HepG2 (cell line): ENCODE measurements around the gene COMMD8. TPM values are rescaled to one million over a fixed set of nuclear protein-coding genes. Genes with fewer than 3 reads are reported as not detected.
A peak's percentile ranks its signal among the peaks of the same experiment; 100 is the strongest.

Experiments used
- ATF6 ChIP-seq: sonication (generic); formaldehyde crosslinking; conservative IDR thresholded peaks from 2 replicates; pipeline ENCODE4 v1.4.0; 2020; ENCODE audit warnings: missing genetic modification reagents
- ATF7-NPFF ChIP-seq: sonication (generic); formaldehyde crosslinking; IDR thresholded peaks from 2 replicates; pipeline ENCODE4 v1.8.1; 2023; ENCODE audit warnings: mild to moderate bottlenecking, low read depth, missing genetic modification reagents, moderate library complexity
- ELK4 ChIP-seq: sonication (generic); formaldehyde crosslinking; IDR thresholded peaks from 2 replicates; pipeline ENCODE4 v1.9.0; 2021; ENCODE audit warnings: missing genetic modification reagents, borderline replicate concordance
- LCORL ChIP-seq, 2 experiments: fragments of 450-650 bp in 1 of 2; sonication (generic) in 1 of 2; formaldehyde crosslinking in 1 of 2; IDR thresholded peaks; 2 replicates each; pipeline versions ENCODE4 v1.5.0 to v1.6.1; 2017 to 2020; ENCODE audit warnings: antibody characterized with exemption in 1 of 2, missing genetic modification reagents in 1 of 2
- MED1 ChIP-seq: sonication (generic); formaldehyde crosslinking; IDR thresholded peaks from 2 replicates; pipeline ENCODE4 v1.4.0; 2020; ENCODE audit warnings: missing genetic modification reagents
- MIER3 ChIP-seq: IDR thresholded peaks from 2 replicates; pipeline ENCODE4 v1.6.1; 2016; ENCODE audit warnings: missing compliant biosample characterization, borderline replicate concordance
- MLLT10 ChIP-seq: sonication (generic); formaldehyde crosslinking; IDR thresholded peaks from 2 replicates; pipeline ENCODE4 v1.4.0; 2020; ENCODE audit warnings: missing genetic modification reagents
- MYPOP ChIP-seq: sonication (generic); formaldehyde crosslinking; IDR thresholded peaks from 2 replicates; pipeline ENCODE4 v1.8.1; 2023; ENCODE audit warnings: mild to moderate bottlenecking, moderate library complexity, missing genetic modification reagents
- SIN3B ChIP-seq: fragments of 150-350 bp; IDR thresholded peaks from 2 replicates; pipeline ENCODE4 v1.6.1; 2014; ENCODE audit warnings: low read length
- ZBTB26 ChIP-seq: IDR thresholded peaks from 2 replicates; pipeline ENCODE4 v1.6.1; 2016; ENCODE audit warnings: missing compliant biosample characterization, missing genetic modification reagents, borderline replicate concordance
- ZNF280D ChIP-seq: sonication (generic); formaldehyde crosslinking; IDR thresholded peaks from 2 replicates; pipeline ENCODE4 v1.5.1; 2020; ENCODE audit warnings: mild to moderate bottlenecking, missing genetic modification reagents
- ZNF687 ChIP-seq: sonication (generic); formaldehyde crosslinking; IDR thresholded peaks from 2 replicates; pipeline ENCODE4 v1.5.1; 2020; ENCODE audit warnings: mild to moderate bottlenecking, missing genetic modification reagents, moderate library complexity
- ZNF761 ChIP-seq: sonication (generic); formaldehyde crosslinking; conservative IDR thresholded peaks from 2 replicates; pipeline ENCODE4 v1.4.0; 2020; ENCODE audit warnings: mild to moderate bottlenecking, missing genetic modification reagents
- polyA plus RNA-seq, 8 experiments: library from polyadenylated mRNA; depleted of rRNA in 3 of 8; stranded (reverse) in 7 of 8; unstranded in 1 of 8; fragments of >200 nt; fragmentation: Illumina TruSeq in 4 of 8; extraction: Trizol in 4 of 8; gene quantifications; 2 replicates each; pipeline versions ENCODE4 v1.2.1 to v1.2.3, GENCODE V29; 2011 to 2016; ENCODE audit warnings: low read depth in 4 of 8, missing spikeins in 1 of 8, mixed read lengths in 1 of 8; ENCODE audit not compliant: insufficient read depth in 1 of 8
- total RNA-seq, 5 experiments: library from RNA; depleted of rRNA; stranded (reverse); fragments of >200 nt; fragmentation: Illumina TruSeq; extraction: Trizol; gene quantifications; 2 replicates each; pipeline ENCODE4 v1.2.3, GENCODE V29; 2016; ENCODE audit warnings: low read depth in 1 of 5

Gene COMMD8
- total and polyA plus RNA-seq, 2 of the 13 experiments (the other 11 are each of a cell fraction or from before 2014, with no cell fraction given): 7.1 to 20.3 TPM

- TF ChIP-seq MYPOP (CRISPR knock-in tag): no peak
- no peak for TF ChIP-seq ATF6 (CRISPR knock-in tag)
- TF ChIP-seq ZNF687: peak; percentile 82
- TF ChIP-seq ZBTB26 (CRISPR knock-in tag): no peak
- no peak for TF ChIP-seq ZNF280D (CRISPR knock-in tag)
- no peak for TF ChIP-seq SIN3B
- peak; percentile 54; the same call in 1 of the 2 replicates for TF ChIP-seq ATF7-NPFF
- peak; percentile 27; the same call in 1 of the 2 replicates for TF ChIP-seq MED1
- TF ChIP-seq MLLT10 (CRISPR knock-in tag): no peak
- TF ChIP-seq MIER3 (CRISPR knock-in tag): no peak
- TF ChIP-seq ELK4 (CRISPR knock-in tag): no peak
- TF ChIP-seq LCORL (IDR thresholded peaks at IDR 0.05): no peak
- peak; percentile 52; the same call in 1 of the 2 replicates for TF ChIP-seq LCORL (CRISPR knock-in tag; IDR thresholded peaks at IDR 0.05)
- no peak for TF ChIP-seq ZNF761 (CRISPR knock-in tag)
Measured at GRCh38 chr4:47485047-47485692, 21.7 kb upstream of the COMMD8 start, which contains the start of gene ATP10D (continued).
